ENCODE measurements around the gene MTA1.
A peak's percentile ranks its signal among the peaks of the same experiment; 100 is the strongest.

MTA1 gene

GRCh38 chr14:105498430-105499255 is 79.0 kb downstream of the MTA1 start:
- peak; percentile 78 for DNase-seq (ENCODE audit: low spot score)

DNA sequence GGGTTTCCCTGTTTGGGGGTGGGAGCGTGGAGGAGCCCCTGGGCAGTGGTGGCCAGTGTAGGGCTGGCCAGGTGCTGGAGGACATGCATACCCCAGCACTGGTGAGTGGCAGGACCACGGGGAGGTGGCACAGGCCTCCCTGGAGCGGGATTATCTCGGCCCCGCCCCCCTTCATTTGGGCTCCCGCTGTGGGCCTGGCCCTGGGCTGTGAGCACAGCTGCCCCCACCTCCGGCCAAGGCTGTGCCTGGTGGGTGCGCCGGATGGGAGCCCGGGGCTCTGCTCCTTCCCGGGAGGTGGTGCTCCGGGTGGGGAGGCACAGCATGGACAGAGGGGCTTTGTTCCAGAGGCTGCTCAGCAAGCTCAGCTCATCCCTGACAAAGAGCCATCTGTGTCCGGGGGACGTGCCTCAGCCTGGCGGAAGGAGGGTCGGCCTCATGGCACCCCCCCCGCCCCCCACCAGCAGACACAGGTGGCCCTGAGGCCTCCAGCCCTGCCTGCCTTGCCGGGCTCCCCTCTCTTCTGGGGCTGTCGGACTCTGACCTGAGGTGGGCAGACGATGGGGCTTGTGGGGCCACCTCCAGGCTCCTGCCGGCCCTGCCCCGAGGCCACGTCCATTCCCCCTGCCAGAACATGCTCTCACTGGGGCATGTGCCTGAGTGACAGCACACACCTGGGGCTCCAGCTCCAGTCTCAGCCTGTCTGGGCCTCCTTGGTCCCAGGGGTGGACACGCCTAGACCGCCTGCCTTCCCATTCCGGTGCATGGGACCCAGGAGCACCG is 79.8 kb downstream of the MTA1 start:
- peak; percentile 97 for DNase-seq (ENCODE audit: low spot score)

DNA sequence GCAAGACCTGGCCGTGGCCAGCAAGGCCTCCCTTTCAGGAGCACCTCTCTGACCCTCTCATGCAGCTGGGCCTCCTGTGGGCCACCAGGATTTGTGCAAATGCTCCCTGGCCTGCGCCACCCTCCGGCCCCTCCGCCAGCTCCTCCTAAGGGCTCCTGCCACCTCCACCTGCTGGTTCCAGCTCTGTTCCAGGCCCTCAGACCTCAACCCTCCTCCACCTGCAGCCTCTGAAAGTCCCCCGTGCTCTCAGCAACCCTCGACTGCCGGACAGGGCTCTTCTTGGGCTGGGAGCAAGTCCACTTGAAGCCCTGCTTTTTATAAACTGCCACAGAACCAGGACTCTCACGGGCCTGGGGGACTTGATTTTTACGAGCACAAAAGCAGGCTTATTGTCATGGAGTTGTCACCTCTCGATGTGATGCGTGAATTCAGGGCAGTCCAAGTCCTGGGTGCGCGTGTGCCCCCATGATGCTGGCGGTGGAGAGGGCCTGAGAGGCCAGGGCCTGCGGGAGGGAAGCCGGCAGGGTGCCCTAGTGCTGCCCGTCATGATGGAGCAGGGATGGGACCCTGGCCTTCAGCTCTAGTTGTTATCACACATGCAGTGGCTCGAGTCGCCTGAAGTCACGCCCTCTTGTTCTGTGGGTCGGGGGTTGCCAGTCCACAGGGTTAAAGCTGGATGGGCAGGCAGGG is 80.6 kb downstream of the MTA1 start:
- peak; percentile 42 for DNase-seq (ENCODE audit: low spot score)

- no peak for DNase-seq (ENCODE audit: low spot score)
These were observed 81.1 kb downstream of the MTA1 start for GRCh38 chr14:105500726-105501101.

DNA sequence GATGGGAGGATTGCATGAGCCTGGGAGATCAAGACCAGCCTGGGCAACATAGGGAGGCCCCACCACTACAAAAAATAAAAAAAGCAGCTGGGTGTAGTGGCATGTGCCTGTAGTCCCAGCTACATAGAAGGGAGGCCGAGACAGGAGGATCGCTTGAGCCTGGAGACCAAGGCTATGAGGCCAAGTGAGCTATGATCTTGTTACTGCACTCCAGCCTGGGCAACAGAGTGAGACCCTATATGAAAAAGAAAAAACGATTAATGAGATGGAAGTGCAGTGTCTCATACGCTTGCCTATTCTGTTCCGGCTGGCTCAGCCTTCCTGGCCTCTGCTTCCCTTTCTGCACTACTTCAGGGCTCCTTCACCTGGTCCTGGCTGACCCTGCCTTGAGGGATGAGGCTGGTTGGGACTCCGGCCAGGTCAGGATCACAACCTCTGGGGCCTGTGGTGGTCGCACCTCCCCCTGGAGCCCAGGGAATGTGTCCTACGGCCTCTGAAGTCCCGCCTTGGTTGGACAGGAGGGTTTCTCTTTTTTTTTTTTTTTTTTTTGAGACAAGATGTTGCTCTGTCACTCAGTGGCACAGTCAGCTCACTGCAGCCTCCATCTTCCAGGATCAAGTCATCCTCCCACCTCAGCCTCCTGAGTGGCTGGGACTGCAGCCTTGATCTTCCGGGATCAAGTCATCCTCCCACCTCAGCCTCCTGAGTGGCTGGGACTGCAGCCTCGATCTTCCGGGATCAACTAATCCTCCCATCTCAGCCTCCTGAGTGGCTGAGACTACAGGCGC is 82.1 kb downstream of the MTA1 start:
- DNase-seq (ENCODE audit: low spot score) = no peak

GRCh38 chr14:105502446-105503295 is 83.0 kb downstream of the MTA1 start:
- DNase-seq (ENCODE audit: low spot score) = no peak

- DNase-seq (ENCODE audit: low spot score) = no peak
These were observed 83.6 kb downstream of the MTA1 start for GRCh38 chr14:105503296-105503640.

DNA sequence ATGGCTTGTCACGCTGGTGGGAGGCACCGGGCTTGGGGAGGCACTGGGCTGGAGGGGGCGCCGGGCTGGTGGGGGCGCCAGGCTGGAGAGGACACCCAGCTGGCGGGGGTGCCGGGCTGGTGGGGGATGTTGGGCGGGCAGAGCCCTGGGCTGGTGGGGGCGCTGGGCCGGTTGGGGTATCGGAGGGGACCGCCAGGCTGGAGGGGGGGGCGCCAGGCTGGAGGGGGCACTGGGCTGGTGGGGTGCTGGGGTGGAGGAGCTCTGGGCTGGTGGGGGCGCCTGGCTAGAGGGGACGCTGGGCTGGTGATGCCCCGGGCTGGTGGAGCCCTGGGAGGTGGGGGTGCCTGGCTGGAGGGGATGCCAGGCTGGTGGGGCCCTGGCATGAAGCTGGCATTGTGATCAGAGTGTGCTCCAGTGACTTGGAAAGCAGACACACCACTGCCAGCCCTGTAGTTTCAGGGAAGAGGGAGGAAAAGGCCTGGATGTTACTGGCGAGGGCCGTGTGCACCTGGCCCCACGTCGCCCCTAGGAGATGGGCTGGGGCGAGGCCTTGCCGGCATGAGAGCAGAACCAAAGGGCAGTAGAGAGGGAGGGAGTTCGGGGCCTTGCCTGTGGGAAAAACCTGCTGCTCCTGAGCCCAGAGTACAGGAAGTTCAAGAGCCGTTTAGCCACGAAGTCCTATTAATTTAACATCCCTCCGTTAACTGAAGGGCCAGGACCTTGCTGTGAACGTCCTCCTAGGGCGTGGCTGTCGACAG is 84.5 kb downstream of the MTA1 start:
- no peak for DNase-seq (ENCODE audit: low spot score)

- DNase-seq (ENCODE audit: low spot score) = no peak
These were observed 85.5 kb downstream of the MTA1 start for GRCh38 chr14:105505101-105505500.

DNA sequence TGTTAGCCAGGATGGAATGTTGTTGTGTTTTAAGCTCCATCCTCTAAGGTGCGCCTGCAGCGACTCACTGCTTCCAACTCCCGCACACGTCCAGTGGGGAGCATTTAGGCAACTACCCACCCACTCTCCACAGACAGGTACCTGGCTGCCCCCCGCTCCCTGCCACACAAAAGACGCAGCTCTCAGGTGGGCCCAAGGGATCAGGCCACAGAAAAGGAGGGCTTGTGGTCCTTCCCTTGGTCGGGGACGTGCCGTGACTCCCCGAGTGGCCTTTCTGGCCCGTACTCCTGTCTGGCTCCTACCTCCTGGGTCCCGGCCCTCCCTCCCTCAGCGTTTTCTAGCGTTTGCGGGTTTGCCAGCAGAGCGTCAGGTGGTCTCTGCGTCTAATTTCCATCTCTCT is 87.6 kb downstream of the MTA1 start:
- no peak for DNase-seq (ENCODE audit: low spot score)

DNA sequence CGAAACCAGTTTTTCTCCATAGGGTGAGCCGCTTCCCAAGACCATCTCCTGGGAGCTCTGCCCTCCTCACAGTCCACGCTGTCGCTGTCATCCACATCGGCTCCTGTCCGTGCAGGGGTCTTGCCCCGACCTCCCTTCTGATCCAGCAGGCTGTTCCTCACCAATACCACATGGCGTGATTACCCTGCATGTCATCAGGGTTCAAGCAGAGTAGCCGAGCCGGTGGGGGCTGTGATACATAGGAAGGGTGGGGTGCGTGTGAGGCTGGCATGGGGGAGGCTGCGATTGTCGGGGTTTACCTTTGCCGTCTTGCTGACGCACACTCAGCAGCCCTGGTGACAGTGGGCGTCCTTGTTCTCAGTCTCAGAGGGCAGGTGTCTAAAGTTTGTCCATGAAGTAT is 88.4 kb downstream of the MTA1 start:
- no peak for DNase-seq (ENCODE audit: low spot score)

DNA sequence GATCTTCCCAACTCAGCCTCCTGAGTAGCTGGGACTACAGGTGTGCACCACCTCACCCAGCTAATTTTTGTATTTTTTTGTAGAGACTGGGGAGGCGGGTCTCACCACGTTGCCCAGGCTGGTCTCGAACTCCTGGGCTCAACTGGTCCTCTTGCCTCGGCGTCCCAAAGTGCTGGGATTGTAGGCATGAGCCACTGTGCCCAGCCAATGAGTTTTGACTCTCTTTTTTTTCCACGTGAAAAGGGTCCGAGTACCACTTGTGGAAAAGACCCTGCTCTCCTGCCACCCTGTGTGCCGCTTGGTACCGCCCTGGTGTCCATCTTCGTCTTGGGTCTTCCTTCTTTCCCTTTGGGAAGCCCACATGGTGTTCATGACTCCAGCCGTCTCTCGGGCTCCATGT is 89.0 kb downstream of the MTA1 start:
- no peak for DNase-seq (ENCODE audit: low spot score)

- DNase-seq (ENCODE audit: low spot score) = no peak
These were observed 97.5 kb downstream of the MTA1 start for GRCh38 chr14:105517096-105517495.

- DNase-seq (ENCODE audit: low spot score) = no peak
These were observed 100.5 kb downstream of the MTA1 start for GRCh38 chr14:105519946-105520698.
